A673 (cell line): ENCODE measurements around the gene RPH3AL.

Experiments used
- EZH2 ChIP-seq: fragments of 200-600 bp; sonication (generic); IDR thresholded peaks from 2 replicates; pipeline ENCODE4 v1.6.1; 2017; ENCODE audit warnings: borderline replicate concordance, low read depth, mild to moderate bottlenecking, mixed read lengths, antibody characterized with exemption, low read length; ENCODE audit not compliant: poor library complexity, severe bottlenecking
- TF ChIP-seq, protein P1 (sequence below): fragments of 300-800, 200-600 bp; sonication (generic); conservative IDR thresholded peaks from 2 replicates; pipeline ENCODE4 v1.5.1; 2017; ENCODE audit warnings: low read depth, mild to moderate bottlenecking, antibody characterized with exemption, low read length, moderate library complexity, mixed read lengths

DNA sequence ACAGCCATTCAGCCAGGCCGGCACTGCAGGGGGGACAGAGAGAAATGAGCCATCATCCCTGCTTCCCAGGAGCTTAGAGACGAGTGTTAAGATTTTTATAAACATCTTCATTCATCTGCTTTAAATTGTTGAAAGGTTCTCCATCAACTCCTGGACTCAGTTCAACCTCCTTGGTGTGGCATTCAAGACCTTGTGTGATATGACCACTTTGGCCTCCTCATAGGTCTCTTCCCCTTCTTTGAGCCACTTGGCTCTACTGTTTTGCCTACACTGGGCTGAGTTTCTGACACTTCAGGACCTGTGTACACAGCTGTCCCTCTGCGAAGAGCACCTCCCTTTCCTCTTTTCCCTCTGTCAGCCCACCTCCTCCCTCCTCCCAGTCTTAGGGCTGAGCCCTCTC lies 175.5 kb downstream of the RPH3AL start:
- TF ChIP-seq, protein P1, sequence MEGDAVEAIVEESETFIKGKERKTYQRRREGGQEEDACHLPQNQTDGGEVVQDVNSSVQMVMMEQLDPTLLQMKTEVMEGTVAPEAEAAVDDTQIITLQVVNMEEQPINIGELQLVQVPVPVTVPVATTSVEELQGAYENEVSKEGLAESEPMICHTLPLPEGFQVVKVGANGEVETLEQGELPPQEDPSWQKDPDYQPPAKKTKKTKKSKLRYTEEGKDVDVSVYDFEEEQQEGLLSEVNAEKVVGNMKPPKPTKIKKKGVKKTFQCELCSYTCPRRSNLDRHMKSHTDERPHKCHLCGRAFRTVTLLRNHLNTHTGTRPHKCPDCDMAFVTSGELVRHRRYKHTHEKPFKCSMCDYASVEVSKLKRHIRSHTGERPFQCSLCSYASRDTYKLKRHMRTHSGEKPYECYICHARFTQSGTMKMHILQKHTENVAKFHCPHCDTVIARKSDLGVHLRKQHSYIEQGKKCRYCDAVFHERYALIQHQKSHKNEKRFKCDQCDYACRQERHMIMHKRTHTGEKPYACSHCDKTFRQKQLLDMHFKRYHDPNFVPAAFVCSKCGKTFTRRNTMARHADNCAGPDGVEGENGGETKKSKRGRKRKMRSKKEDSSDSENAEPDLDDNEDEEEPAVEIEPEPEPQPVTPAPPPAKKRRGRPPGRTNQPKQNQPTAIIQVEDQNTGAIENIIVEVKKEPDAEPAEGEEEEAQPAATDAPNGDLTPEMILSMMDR = no peak
- no peak for TF ChIP-seq EZH2
